OCI-LY7 (cell line): ENCODE results near the gene XPA. TPM values are rescaled to one million over a fixed set of nuclear protein-coding genes. Genes with fewer than 3 reads are reported as not detected.

Source experiments
- BruUV-seq: library from RNA; stranded (reverse); fragments of 400-500 nt; replicated peaks from 2 replicates; lab custom pipeline; 2021; lab: Mats Ljungman, UMichigan
- CTCF ChIA-PET: fragments of 300-600 bp; sonication (Branson Sonifier 250); formaldehyde crosslinking; loops from one replicate; lab custom pipeline; 2022; ENCODE audit warnings: antibody characterized with exemption; ENCODE audit not compliant: unreplicated experiment; lab: Charles Lee
- POLR2A ChIA-PET: fragments of 300-600 bp; sonication (Branson Sonifier 250); formaldehyde crosslinking; loops from one replicate; lab custom pipeline; 2022; ENCODE audit warnings: antibody characterized with exemption; lab: Charles Lee
- DNase-seq: peaks from one replicate; pipeline ENCODE4 v3.0.0-alpha.2; 2015; ENCODE audit warnings: low spot score
- H2AFZ ChIP-seq: fragments of 200-600 bp; sonication (generic), shearing (Covaris generic); 2 replicates; pipeline ENCODE4 v1.6.1; 2014; ENCODE audit warnings: mild to moderate bottlenecking, antibody characterized with exemption, low read length, moderate library complexity
- H3K27ac ChIP-seq: fragments of 200-600 bp; sonication (generic); 2 replicates; pipeline ENCODE4 v1.5.1; 2014; ENCODE audit warnings: mixed run types, low read depth, mild to moderate bottlenecking, moderate library complexity, low read length, inconsistent platforms; ENCODE audit not compliant: poor library complexity, severe bottlenecking
- H3K36me3 ChIP-seq: fragments of 200-600 bp; sonication (generic); 2 replicates; pipeline ENCODE4 v1.6.1; 2014; ENCODE audit warnings: mild to moderate bottlenecking, antibody characterized with exemption, low read length, moderate library complexity, mixed read lengths; ENCODE audit not compliant: insufficient read depth
- H3K4me1 ChIP-seq: fragments of 200-600 bp; sonication (generic); 2 replicates; pipeline ENCODE4 v1.5.1; 2014; ENCODE audit warnings: mild to moderate bottlenecking, low read length; ENCODE audit not compliant: insufficient read depth, poor library complexity, severe bottlenecking
- H3K4me2 ChIP-seq: fragments of 200-600 bp; sonication (generic); 2 replicates; pipeline ENCODE4 v1.6.1; 2014; ENCODE audit warnings: mild to moderate bottlenecking, low read length
- H3K4me3 ChIP-seq: fragments of 200-600 bp; sonication (generic); 2 replicates; pipeline ENCODE4 v1.5.1; 2014; ENCODE audit warnings: mild to moderate bottlenecking, low read depth, low read length; ENCODE audit not compliant: poor library complexity, severe bottlenecking
- H3K79me2 ChIP-seq: fragments of 200-600 bp; sonication (generic); 2 replicates; pipeline ENCODE4 v1.6.1; 2016; ENCODE audit warnings: low read depth, mild to moderate bottlenecking, low read length, moderate library complexity, mixed read lengths; ENCODE audit not compliant: insufficient read depth
- H3K9me2 ChIP-seq: fragments of 200-600 bp; sonication (generic); 2 replicates; pipeline ENCODE4 v1.6.1; 2016; ENCODE audit warnings: mild to moderate bottlenecking, low read length, mixed read lengths; ENCODE audit not compliant: insufficient read depth
- H3K9me3 ChIP-seq: fragments of 200-600 bp; sonication (generic); 2 replicates; pipeline ENCODE4 v1.6.1; 2014; ENCODE audit warnings: mild to moderate bottlenecking, mixed run types, low read length, mixed read lengths
- H4K20me1 ChIP-seq: fragments of 200-600 bp; sonication (generic); 2 replicates; pipeline ENCODE4 v1.6.1; 2014; ENCODE audit warnings: mild to moderate bottlenecking, antibody characterized with exemption, low read length, moderate library complexity, mixed read lengths; ENCODE audit not compliant: insufficient read depth
- EZH2phosphoT487 ChIP-seq: fragments of 200-600 bp; sonication (generic); IDR thresholded peaks from 2 replicates; pipeline ENCODE4 v1.6.1; 2018; ENCODE audit warnings: low read depth, borderline replicate concordance, mild to moderate bottlenecking, mixed run types, antibody characterized with exemption, low read length, moderate library complexity, mixed read lengths
- intact Hi-C: fragments of 100-400 bp; cut with micrococcal nuclease; formaldehyde crosslinking; loops from one replicate; pipeline ENCODE4 v1.10.0; 2022; ENCODE audit not compliant: unreplicated experiment
- total RNA-seq, 2 experiments: library from RNA; depleted of rRNA in 1 of 2; stranded (reverse); fragments of >200 nt in 1 of 2; shearing (Covaris generic) in 1 of 2; gene quantifications; 2 replicates each; pipeline ENCODE4 v1.2.3, GENCODE V29; 2014 to 2022
- TF ChIP-seq, protein P1 (sequence below): fragments of 200-600 bp; sonication (generic); conservative IDR thresholded peaks from 2 replicates; pipeline ENCODE4 v1.5.1; 2014; ENCODE audit warnings: mild to moderate bottlenecking, antibody characterized with exemption, low read length, moderate library complexity, mixed read lengths

XPA gene
- total RNA-seq, 2 experiments from 2014 or later: 15.7 to 15.8 TPM

- no TSS peak for BruUV-seq
- intact Hi-C loops: loop anchor here (2.0 kb wide), 1 partner anchor 14 kb away; no protein-coding TSS in a partner anchor
- TF ChIP-seq, protein P1, sequence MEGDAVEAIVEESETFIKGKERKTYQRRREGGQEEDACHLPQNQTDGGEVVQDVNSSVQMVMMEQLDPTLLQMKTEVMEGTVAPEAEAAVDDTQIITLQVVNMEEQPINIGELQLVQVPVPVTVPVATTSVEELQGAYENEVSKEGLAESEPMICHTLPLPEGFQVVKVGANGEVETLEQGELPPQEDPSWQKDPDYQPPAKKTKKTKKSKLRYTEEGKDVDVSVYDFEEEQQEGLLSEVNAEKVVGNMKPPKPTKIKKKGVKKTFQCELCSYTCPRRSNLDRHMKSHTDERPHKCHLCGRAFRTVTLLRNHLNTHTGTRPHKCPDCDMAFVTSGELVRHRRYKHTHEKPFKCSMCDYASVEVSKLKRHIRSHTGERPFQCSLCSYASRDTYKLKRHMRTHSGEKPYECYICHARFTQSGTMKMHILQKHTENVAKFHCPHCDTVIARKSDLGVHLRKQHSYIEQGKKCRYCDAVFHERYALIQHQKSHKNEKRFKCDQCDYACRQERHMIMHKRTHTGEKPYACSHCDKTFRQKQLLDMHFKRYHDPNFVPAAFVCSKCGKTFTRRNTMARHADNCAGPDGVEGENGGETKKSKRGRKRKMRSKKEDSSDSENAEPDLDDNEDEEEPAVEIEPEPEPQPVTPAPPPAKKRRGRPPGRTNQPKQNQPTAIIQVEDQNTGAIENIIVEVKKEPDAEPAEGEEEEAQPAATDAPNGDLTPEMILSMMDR: no peak
- no peak for TF ChIP-seq EZH2phosphoT487
- H3K4me2 ChIP-seq: no peak overlapping the region
- H3K4me3 ChIP-seq: no peak overlapping the region
- no peaks in the 10 kb centered on the region for H3K4me1 ChIP-seq
- ChIA-PET POLR2A (interaction anchor here (0.9 to 2.5 kb wide), 4 partner anchors 13 to 19 kb away, joined by 4 to 9 read pairs (median 4); no protein-coding TSS in a partner anchor), CTCF (no interaction called here)
- H3K36me3 ChIP-seq: peaks cover 98% of the 10 kb centered on the region
- H3K9me3 ChIP-seq: no peaks in the 10 kb centered on the region
- H3K79me2 ChIP-seq: no peaks in the 10 kb centered on the region
- H2AFZ ChIP-seq: no peak overlapping the region
- no peaks in the 10 kb centered on the region for H3K9me2 ChIP-seq
- no peak overlapping the region for H3K27ac ChIP-seq
- H4K20me1 ChIP-seq: no peaks in the 10 kb centered on the region
- no peak for DNase-seq
Observed at GRCh38 chr9:97660847-97661246, 36.3 kb downstream of the XPA start.

DNA sequence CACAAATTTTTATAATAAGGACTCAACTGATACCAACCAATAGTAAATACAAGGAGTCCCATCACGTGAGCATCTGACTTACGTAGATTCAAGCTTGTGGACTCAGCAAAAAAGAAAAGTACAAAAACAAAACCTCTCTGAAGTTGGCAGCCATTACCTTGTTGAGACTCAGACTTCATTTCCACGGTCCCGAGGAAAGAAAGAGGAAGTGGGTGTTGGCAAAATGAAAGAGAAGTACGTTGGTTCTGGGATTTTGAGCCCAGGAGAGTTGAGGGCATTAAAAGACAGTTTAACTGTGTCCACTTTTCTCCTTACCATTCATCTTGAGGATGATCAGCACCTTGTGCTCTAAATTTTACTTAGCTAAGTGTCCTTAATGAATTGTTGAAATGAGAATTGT, 36.8 kb downstream of the XPA start:
- DNase-seq: no peak
- Histone ChIP-seq H3K4me2 (no peak overlapping the region), H3K9me2 (no peaks in the 10 kb centered on the region), H3K27ac (no peak overlapping the region), H3K4me3 (no peak overlapping the region), H3K4me1 (no peaks in the 10 kb centered on the region), H4K20me1 (no peaks in the 10 kb centered on the region), H3K36me3 (peaks cover 98% of the 10 kb centered on the region), H2AFZ (no peak overlapping the region), H3K9me3 (no peaks in the 10 kb centered on the region), H3K79me2 (no peaks in the 10 kb centered on the region)
- TF ChIP-seq, protein P1: no peak
- no peak for TF ChIP-seq EZH2phosphoT487
- no TSS peak for BruUV-seq
- intact Hi-C loops: loop anchor here (2.0 kb wide), 1 partner anchor 14 kb away; no protein-coding TSS in a partner anchor
- CTCF ChIA-PET: interaction anchor here (1.1 kb wide), 1 partner anchor 14 kb away, joined by 3 read pairs; no protein-coding TSS in a partner anchor
- POLR2A ChIA-PET: interaction anchor here (0.9 to 2.5 kb wide), 4 partner anchors 13 to 19 kb away, joined by 4 to 9 read pairs (median 5); no protein-coding TSS in a partner anchor

DNA sequence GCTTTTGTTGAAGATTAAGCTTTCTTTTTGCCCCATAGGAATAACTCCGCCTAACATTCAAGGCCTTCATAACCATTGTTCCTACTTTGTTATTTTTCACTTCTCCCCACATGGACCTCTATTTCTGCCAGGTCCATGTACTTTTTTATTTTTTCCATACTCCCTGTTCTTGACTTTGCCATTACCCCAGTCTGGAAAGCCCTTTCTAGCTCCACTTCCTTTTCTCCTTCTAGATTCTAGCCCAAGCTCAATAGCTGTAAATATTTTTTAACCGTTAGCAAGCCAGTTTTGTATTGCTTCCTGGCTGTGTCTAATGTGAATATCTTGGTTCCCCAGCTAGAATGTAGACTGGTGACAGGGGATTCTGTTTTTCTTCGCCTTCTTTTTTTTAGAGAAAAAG, 37.4 kb downstream of the XPA start:
- H3K4me2 ChIP-seq: no peak overlapping the region
- H3K9me2 ChIP-seq: no peaks in the 10 kb centered on the region
- no peak overlapping the region for H3K4me3 ChIP-seq
- H3K36me3 ChIP-seq: peaks cover 98% of the 10 kb centered on the region
- H4K20me1 ChIP-seq: no peaks in the 10 kb centered on the region
- no peaks in the 10 kb centered on the region for H3K79me2 ChIP-seq
- H2AFZ ChIP-seq: no peak overlapping the region
- H3K4me1 ChIP-seq: no peaks in the 10 kb centered on the region
- intact Hi-C loops: loop anchor here (2.0 kb wide), 1 partner anchor 13 kb away; no protein-coding TSS in a partner anchor
- TF ChIP-seq, protein P1: no peak
- no peak for TF ChIP-seq EZH2phosphoT487
- DNase-seq: no peak
- no TSS peak for BruUV-seq
- POLR2A ChIA-PET: interaction anchor here (1.3 to 2.5 kb wide), 2 partner anchors 12 to 14 kb away, joined by 5 to 9 read pairs; no protein-coding TSS in a partner anchor
- H3K27ac ChIP-seq: no peak overlapping the region
- no peaks in the 10 kb centered on the region for H3K9me3 ChIP-seq
- CTCF ChIA-PET: interaction anchor here (1.1 kb wide), 1 partner anchor 14 kb away, joined by 3 read pairs; no protein-coding TSS in a partner anchor
